ENCODE data around the gene NFATC2.

NFATC2 gene

GRCh38 chr20:51426718-51427650, 115.5 kb downstream of the NFATC2 start:
- DNase-seq, result no peak

- DNase-seq, result no peak
Observed at GRCh38 chr20:51425347-51426106, 117.0 kb downstream of the NFATC2 start.

DNA sequence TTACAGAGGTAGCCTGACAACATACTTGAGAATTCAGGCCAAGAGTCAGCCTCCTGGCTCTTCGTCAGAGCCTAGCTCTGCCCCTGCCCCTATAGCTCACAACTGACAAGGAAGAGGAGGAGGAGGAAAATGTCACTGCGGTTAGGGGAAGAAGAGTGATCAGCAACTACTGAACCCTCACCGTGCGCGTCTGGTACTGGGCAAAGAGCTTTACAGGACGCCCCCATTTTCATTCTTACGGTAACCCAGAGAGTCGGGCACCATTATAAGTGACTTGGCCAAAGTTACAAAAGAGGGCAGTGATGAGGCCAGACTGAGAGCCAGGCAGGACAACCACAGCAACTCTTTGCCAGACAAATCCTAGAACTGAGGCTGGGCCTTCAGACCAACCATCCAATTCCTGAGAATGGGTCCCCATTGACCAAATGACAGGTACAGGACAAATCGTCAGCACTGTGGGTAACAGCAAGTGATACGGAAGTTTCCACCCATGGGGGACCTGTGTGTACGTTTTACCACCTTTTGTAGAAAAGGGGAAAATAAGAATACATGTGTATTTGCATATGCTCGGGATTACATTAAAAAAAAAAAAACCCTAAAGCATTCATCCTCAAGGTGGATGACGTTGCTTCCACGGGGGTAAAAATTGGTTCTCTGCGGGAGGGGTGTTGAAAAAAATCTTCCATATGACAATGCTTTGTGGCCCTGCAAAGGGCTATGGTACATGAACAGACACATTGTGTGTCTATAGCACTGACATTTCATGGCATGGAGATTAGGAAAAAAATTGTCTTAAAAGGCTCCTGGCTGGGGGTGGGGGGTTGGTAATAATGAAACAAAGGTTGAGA, 118.0 kb downstream of the NFATC2 start:
- no peak for DNase-seq

DNA sequence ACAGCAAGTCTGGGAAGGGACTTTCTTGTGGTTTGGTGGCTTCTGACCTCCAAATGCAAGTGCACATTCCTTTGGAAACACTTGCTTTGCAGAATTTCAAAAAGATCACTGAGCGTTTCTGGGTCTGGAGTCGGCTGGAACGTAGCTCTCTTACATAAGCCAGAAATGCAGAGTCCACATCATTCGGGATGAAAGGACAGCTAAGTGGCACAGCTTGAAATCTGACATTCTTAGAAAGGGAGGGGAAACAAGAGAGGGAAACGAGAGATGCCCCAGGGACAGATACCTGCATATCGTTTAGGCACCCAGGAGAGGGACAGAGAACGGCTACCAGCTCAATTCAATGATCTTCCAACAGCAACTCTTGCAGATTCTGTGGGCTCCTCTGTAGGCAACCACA, 118.7 kb downstream of the NFATC2 start:
- DNase-seq, result no peak

GRCh38 chr20:51423290-51423667, 119.2 kb downstream of the NFATC2 start:
- no peak for DNase-seq

DNA sequence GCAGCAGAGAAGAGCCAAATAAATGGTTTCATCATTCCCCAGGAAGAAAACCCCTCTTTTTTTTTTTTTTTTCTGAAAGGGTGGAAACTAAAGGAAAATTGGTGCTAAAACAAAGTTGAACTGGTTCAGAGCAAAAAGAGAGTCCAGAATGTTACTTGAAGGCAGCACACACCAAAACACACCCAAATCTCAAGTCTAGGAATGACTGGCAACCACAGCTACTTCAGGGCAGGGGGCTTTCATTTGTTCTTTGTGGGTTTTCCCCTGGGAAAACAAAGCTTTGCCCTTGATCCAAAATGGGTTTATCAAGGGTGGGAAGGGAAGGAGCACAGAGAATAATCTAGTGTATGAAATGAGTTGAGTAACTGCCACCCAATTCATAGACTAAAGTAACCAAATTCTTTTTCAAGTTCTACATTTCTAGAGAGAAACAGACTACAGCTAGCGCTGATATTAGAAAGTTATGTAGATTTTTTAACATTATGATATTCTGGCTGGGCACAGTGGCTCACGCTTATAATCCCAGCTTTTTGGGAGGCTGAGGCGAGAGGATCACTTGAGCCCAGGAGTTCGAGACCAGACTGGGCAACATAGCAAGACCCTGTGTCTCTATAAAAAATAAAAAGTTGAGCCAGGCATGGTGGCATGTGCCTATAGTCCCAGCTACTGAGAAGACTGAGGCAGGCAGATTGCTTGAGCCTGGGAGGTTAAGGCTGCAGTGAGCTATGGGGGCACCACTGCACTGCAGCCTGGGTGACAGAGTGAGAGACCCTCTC, 119.8 kb downstream of the NFATC2 start:
- DNase-seq, result no peak

DNA sequence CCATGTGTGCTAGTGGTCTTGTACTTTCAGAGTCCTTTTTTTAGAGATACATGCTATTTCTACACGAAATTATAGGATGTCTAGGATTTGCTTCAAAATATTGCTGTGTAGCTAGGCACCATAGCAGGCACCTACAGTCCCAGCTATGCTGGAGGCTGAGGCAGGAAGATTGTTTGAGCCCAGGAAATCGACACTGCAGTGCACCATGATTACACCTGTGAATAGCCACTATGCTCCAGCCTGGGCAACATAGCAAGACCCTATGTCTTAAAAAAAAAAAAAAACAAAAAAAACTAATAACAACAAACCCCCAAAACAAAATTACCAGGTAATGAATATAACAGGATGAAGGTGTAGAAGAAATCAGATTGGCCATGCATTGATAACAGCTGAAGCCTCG, 121.7 kb downstream of the NFATC2 start:
- no peak for DNase-seq

GRCh38 chr20:51420111-51420510, 122.4 kb downstream of the NFATC2 start:
- no peak for DNase-seq

DNA sequence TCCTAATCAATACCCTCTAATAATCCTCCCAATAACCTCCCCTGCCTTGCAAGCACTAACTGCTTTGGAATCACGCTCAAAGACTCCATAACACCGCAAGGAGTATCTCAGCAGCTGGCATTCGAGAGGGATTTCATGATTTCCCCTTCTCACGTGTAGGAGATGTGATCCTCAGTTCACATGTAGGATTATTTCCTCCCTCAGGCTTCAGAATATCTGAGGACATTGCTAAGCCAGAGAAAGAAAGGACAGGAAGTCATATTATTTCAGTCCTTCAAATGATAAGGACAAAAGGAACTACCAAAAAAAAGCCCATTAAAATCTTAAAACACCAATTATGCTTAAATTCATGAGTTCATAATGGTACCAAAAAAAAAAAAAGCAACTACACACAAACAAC, 122.9 kb downstream of the NFATC2 start:
- no peak for DNase-seq

- DNase-seq, result no peak
Observed at GRCh38 chr20:51419231-51419630, 123.3 kb downstream of the NFATC2 start.

DNA sequence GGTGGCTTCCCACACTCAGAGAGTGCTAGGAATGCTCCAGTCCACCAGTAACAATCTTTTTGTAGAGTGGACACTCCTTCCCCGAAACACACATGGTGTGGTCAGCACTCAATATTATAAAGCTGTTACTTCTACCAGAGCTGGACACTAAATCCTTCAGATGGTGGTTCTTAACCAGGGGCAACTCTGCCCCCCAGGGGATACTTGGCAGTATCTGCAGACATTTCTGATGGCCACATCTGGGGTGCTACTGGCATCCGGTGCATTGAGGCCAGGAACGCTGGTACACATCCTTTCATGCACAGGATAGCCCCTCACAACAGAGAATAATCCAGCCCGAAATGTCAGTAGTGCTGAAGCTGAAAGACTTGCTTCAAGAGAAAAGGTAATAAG, 124.4 kb downstream of the NFATC2 start:
- DNase-seq, result no peak

DNA sequence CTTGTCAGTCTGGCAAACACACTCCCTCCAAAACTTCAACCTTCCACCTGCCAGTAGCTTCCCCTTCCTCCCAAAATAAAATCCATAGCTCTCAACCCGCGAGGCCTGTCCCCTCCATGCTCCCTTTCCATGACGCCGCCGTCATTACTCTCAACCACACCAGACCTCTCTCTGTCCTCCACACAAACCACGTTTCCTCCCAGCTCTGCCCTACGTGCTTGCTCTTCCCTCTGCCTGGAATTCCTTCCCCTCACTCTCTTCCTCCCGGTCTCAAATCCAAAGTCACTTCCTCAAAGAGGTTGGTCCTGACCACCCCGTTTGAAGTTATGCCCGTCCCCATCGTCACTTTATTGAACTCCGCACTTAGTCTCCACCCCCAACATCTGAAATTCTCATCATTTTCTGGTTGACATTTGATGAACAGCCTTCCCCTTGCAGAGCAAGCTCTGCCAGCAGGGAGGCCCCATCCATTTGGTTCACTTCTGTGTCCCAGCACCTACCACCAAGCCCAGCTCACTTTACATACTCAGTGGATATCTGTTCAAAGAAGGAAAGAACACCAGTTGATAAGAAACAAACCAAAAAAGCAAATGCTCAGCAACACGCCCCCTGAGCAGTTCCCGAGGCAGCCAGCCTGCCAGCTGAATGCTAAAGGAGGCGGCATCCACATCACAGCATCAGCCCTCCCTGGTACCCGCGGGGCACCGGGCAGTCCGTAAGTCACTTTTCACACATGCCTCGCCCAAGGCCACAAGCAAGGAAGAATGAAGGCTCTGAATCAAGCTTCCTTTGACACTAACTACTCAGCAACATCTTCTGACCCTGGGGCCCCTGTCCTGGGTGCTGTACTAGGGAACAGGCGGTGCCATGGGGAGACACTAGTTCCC, 125.0 kb downstream of the NFATC2 start:
- DNase-seq, result no peak

- no peak for DNase-seq
Observed at GRCh38 chr20:51416532-51417249, 125.8 kb downstream of the NFATC2 start.

GRCh38 chr20:51413857-51414256, 128.7 kb downstream of the NFATC2 start:
- DNase-seq, result no peak

- DNase-seq, result no peak
Observed at GRCh38 chr20:51412951-51413481, 129.5 kb downstream of the NFATC2 start.

DNA sequence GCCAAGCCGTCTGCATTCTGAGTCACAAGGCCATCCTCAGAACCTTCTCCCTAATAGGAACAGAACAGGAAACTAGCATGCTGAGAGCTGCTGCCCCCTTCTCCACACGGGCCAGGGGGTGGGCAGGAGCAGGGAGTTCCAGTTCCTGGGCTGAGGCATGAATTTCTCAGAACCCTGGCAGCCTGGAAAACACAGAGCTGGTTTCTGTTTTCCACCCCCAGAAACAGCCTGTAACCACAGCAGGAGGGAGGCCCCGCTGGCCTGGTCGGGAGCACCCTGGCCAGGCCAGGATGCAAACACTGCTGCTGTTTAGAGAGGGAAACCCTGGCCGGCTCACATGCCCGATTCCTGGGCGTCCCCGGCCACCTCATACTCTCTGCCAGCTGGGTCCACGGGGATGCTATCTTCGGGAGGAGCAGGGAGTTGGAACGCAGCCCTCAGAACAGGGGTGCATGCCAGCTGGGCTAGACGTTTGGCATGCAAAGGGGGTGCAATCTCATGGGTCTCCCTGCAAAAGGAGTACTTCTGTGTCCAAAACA, 130.1 kb downstream of the NFATC2 start:
- no peak for DNase-seq

DNA sequence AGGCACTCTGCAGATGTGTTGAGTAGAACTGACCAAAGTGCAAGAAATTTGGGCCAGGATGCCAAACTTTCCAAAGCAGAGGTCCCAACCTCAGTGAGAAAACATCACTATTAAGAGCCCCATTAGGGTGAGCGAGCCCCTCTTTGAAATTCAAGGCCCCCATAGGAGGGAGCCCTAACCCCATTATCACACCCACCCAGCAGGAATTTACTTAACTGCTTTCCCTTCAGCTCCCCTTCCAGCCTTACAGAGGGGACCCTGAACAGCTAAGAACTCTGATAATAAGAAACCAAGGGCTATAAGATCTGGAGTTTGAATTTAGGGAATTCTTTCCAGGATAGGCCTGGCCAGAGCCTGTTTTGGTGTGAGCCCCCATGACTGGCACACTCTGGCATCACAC, 130.6 kb downstream of the NFATC2 start:
- no peak for DNase-seq

DNA sequence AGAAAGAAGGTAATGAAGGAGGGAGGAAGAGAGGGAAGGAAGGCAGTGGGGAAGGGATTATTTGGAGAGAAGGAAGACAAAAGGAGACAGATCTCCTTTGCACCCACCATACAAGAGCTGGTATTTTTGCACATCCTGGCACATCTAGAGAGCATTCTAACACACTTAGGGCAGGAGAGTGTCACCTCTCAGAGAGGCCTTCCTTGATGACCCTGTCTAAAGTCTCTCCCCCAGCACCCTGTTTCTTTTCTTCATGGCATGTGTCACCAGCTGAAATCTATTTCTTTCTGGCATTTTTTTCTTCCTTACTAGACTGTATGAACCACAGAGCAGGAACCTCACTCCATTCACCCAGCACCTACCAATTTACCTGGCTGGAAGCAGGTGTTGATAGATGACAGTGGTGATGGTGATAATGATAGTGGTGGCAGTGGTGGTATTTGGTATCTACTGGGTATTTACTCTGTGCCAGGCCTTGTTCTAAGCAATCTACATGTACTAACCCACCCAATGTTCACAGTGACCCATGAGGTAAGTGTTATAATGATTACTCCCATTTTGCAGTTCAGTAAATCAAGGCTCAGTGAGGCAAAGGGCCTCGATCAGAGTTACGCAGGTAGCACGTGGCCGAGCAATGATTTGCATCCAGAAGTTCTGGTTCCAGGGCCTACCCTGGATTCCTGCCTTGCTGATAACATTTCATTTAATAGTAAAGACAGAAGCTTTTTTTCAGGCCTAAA, 131.8 kb downstream of the NFATC2 start:
- DNase-seq, result no peak

- DNase-seq, result no peak
Observed at GRCh38 chr20:51409192-51409880, 133.2 kb downstream of the NFATC2 start.
